HepG2 (cell line): ENCODE data around the gene CPEB3. TPM values are rescaled to one million over a fixed set of nuclear protein-coding genes. Genes with fewer than 3 reads are reported as not detected.

Experiments
- ATAC-seq: fragments of 200-7000 bp; cut with Tn5 transposase; 3 replicates; pipeline ENCODE4 v1.9.1; 2020; ENCODE audit warnings: mild to moderate bottlenecking, moderate library complexity
- BruUV-seq: library from RNA; stranded (reverse); fragments of 400-500 nt; replicated peaks from 2 replicates; lab custom pipeline; 2021; lab: Mats Ljungman, UMichigan
- CTCF ChIA-PET: fragments of 300-600 bp; formaldehyde crosslinking; extraction: SDS; loops from one replicate; lab custom pipeline; 2021; ENCODE audit warnings: low total read pairs, inconsistent platforms, low intra/inter-chr PET ratio; lab: Yijun Ruan, JAX
- POLR2A ChIA-PET: fragments of 350-600 bp; sonication (Branson Sonifier 250); formaldehyde crosslinking; loops from one replicate; lab custom pipeline; 2020; ENCODE audit warnings: antibody characterized with exemption, inconsistent platforms; lab: Yijun Ruan, JAX
- DNase-seq: peaks from one replicate; pipeline ENCODE4 v3.0.0-alpha.2; 2015; ENCODE audit warnings: low spot score
- FAIRE-seq: peaks from 3 replicates; lab custom pipeline; 2011; peaks lifted over from hg19 to GRCh38; lab: Jason Lieb, UNC
- H2AFZ ChIP-seq: one replicate; pipeline ENCODE4 v1.6.1; 2011; ENCODE audit warnings: low read length, inconsistent platforms
- H3K27ac ChIP-seq: fragments of 300-600 bp; 3 replicates; pipeline ENCODE4 v1.8.0; 2011; ENCODE audit warnings: mixed run types, mild to moderate bottlenecking, mixed read lengths, low read length, inconsistent platforms; ENCODE audit not compliant: insufficient read depth; ENCODE audit errors: extremely low read length
- H3K27me3 ChIP-seq, 2 experiments: fragments of 200-600 bp in 1 of 2; 2 replicates in 1 of 2; 3 replicates in 1 of 2; pipeline versions ENCODE4 v1.6.0 to v1.8.0; 2011; ENCODE audit warnings: low read length in 2 of 2, mild to moderate bottlenecking in 2 of 2, moderate library complexity in 2 of 2, inconsistent platforms in 1 of 2; ENCODE audit not compliant: insufficient read depth in 2 of 2, control insufficient read depth in 1 of 2
- H3K36me3 ChIP-seq, 2 experiments: fragments of 200-600 bp in 1 of 2; replicated peaks in 1 of 2; 2 replicates in 1 of 2; 3 replicates in 1 of 2; pipeline versions ENCODE4 v1.5.1 to v1.8.0; 2011; ENCODE audit warnings: low read length in 2 of 2, inconsistent platforms in 1 of 2; ENCODE audit not compliant: insufficient read depth in 2 of 2, control insufficient read depth in 1 of 2
- H3K4me1 ChIP-seq: 2 replicates; pipeline ENCODE4 v1.5.1; 2012; ENCODE audit warnings: low read length, inconsistent platforms; ENCODE audit not compliant: insufficient read depth
- H3K4me2 ChIP-seq: 2 replicates; pipeline ENCODE4 v1.6.0; 2011; ENCODE audit warnings: low read depth, low read length, inconsistent platforms
- H3K4me3 ChIP-seq, 3 experiments: fragments of 200-600 bp in 1 of 3; sonication (generic), shearing (Covaris generic) in 1 of 3; replicated peaks in 1 of 3; 2 replicates each; pipeline ENCODE4 v1.5.1; 2011 to 2016; ENCODE audit warnings: low read length in 3 of 3, inconsistent platforms in 2 of 3, low read depth in 2 of 3, mild to moderate bottlenecking in 2 of 3, control low read depth in 1 of 3, mixed read lengths in 1 of 3; ENCODE audit not compliant: insufficient read depth in 1 of 3
- H3K79me2 ChIP-seq: one replicate; pipeline ENCODE4 v1.6.1; 2011; ENCODE audit warnings: low read length, inconsistent platforms; ENCODE audit not compliant: insufficient read depth
- H3K9ac ChIP-seq: 2 replicates; pipeline ENCODE4 v1.6.0; 2011; ENCODE audit warnings: mild to moderate bottlenecking, low read depth, low read length, inconsistent platforms; ENCODE audit not compliant: insufficient read depth
- H3K9me3 ChIP-seq: 2 replicates; pipeline ENCODE4 v1.5.1; 2012; ENCODE audit warnings: mild to moderate bottlenecking, low read length
- H4K20me1 ChIP-seq: 2 replicates; pipeline ENCODE4 v1.6.0; 2011; ENCODE audit warnings: inconsistent platforms, mild to moderate bottlenecking, low read length, moderate library complexity; ENCODE audit not compliant: insufficient read depth
- MAFK ChIP-seq, 2 experiments: IDR thresholded peaks in 1 of 2; conservative IDR thresholded peaks in 1 of 2; 2 replicates each; pipeline ENCODE4 v1.6.1; 2011; ENCODE audit warnings: improper control_type of control experiment in 2 of 2, low read length in 2 of 2
- MAX ChIP-seq: IDR thresholded peaks from 2 replicates; pipeline ENCODE4 v1.6.1; 2012; ENCODE audit warnings: inconsistent platforms
- ZNF3 ChIP-seq: IDR thresholded peaks from 2 replicates; pipeline ENCODE4 v1.7.0; 2017; ENCODE audit warnings: inconsistent platforms
- ZNF337 ChIP-seq: sonication (generic); formaldehyde crosslinking; IDR thresholded peaks from 2 replicates; pipeline ENCODE4 v1.5.1; 2020; ENCODE audit warnings: missing genetic modification reagents, low read depth, mild to moderate bottlenecking, borderline replicate concordance
- ZNF574 ChIP-seq: sonication (generic); formaldehyde crosslinking; IDR thresholded peaks from 2 replicates; pipeline ENCODE4 v1.4.0; 2020; ENCODE audit warnings: missing genetic modification reagents
- ZNF775 ChIP-seq: sonication (generic); formaldehyde crosslinking; IDR thresholded peaks from 2 replicates; pipeline ENCODE4 v1.4.0; 2020; ENCODE audit warnings: missing genetic modification reagents, mild to moderate bottlenecking, moderate library complexity, borderline replicate concordance
- WGBS: methylation state at CpG from one replicate; pipeline ENCODE4 v1.1.6; 2017; ENCODE audit warnings: low lambda C conversion rate; 5-methylcytosine and 5-hydroxymethylcytosine counted together
- in situ Hi-C: cut with HindIII; loops from 2 replicates; pipeline ENCODE4 v1.10.0; 2017; ENCODE audit warnings: low pct_unique_long_range_greater_than_20kb; ENCODE audit not compliant: extremely low pct_ligation_motif_present
- intact Hi-C: fragments of 100-400 bp; cut with micrococcal nuclease; formaldehyde crosslinking; loops from one replicate; pipeline ENCODE4 v1.10.0; 2022; ENCODE audit not compliant: unreplicated experiment
- polyA plus RNA-seq, 8 experiments: library from polyadenylated mRNA; depleted of rRNA in 3 of 8; stranded (reverse) in 7 of 8; unstranded in 1 of 8; fragments of >200 nt; fragmentation: Illumina TruSeq in 4 of 8; extraction: Trizol in 4 of 8; gene quantifications; 2 replicates each; pipeline versions ENCODE4 v1.2.1 to v1.2.3, GENCODE V29; 2011 to 2016; ENCODE audit warnings: low read depth in 4 of 8, missing spikeins in 1 of 8, mixed read lengths in 1 of 8; ENCODE audit not compliant: insufficient read depth in 1 of 8
- total RNA-seq, 5 experiments: library from RNA; depleted of rRNA; stranded (reverse); fragments of >200 nt; fragmentation: Illumina TruSeq; extraction: Trizol; gene quantifications; 2 replicates each; pipeline ENCODE4 v1.2.3, GENCODE V29; 2016; ENCODE audit warnings: low read depth in 1 of 5

CPEB3 gene
- total and polyA plus RNA-seq, 2 of the 13 experiments (the other 11 are each of a cell fraction or from before 2014, with no cell fraction given): 0.66 to 0.70 TPM

DNA sequence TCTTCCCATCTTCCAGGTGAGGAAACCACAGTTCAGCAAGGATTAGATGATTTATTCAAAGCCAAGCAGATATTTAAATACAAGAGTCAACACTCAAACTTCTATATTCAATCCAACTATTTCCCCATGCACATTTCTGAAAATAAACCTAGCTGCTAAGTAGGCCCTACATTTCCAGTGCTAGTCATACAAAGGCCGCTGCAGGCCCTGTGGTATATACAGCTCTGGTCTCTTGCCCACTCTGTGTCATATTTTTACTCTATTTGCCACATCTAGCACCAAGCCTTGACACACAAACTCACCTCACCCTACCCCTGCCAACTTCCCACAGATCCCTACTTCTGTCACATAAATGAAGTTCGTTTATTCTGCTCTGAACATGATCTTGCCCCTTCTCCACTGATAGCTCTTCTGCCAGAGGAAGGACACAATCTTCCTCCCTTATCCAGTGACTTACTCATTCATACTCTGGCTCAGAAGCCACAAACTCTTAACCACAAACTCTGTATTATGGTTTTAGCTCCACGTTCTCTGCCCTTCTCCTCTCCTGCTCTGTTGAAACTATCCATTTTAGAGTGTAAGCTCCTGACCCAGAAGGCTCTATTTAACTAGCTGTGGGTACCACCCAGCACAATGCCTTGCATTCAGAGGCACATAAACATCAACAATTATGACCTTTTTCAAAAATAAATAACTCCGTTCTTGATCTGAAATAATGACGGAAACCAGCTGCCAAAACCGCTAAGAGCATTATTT, 180.7 kb downstream of the CPEB3 start:
- POLR2A ChIA-PET: interaction anchor here (1.0 to 2.3 kb wide), 4 partner anchors 9 to 181 kb away, joined by 3 to 10 read pairs (median 8); partner anchors contain the start of genes CPEB3 and MARCHF5

More for the DNA sequence above, 180.7 kb downstream of the CPEB3 start:
- Histone ChIP-seq H3K27ac (no peak overlapping the region), H3K4me1 (peaks cover 68% of the 10 kb centered on the region), H3K79me2 (no peaks in the 10 kb centered on the region), H3K9me3 (no peaks in the 10 kb centered on the region)
- FAIRE-seq (no peak), ATAC-seq (no peak)
- intact Hi-C loops: no loop called here
- in situ Hi-C loops: no loop called here
- WGBS: 95% methylated on average over 6 of the region's 6 CpGs
- TF ChIP-seq ZNF574 (CRISPR knock-in tag) (no peak), MAFK (conservative IDR thresholded peaks at IDR 0.05 in 1 of 2, IDR thresholded peaks at IDR 0.05 in 1 of 2; ENCODE audit: low read length in 2 of 2) (no peak), ZNF775 (CRISPR knock-in tag) (no peak), ZNF3 (CRISPR knock-in tag) (no peak), MAX (no peak), ZNF337 (CRISPR knock-in tag) (no peak)
- TF ChIP-seq, all 625 proteins: peak for 0
- Histone ChIP-seq H3K36me3 (no peaks in the 10 kb centered on the region; a peak in 1 of 5 replicates), H3K27me3 (no peaks in the 10 kb centered on the region), H3K4me3 (no peak overlapping the region), H3K9ac (no peak overlapping the region), H4K20me1 (no peaks in the 10 kb centered on the region), H3K4me2 (no peak overlapping the region), H2AFZ (no peak overlapping the region)
- BruUV-seq: no TSS peak
- no peak for DNase-seq
- CTCF ChIA-PET: no interaction called here
